Chondrocyte (in vitro differentiated cells): Measurements from ENCODE around the gene FITM2. TPM values are rescaled to one million over a fixed set of nuclear protein-coding genes. Genes with fewer than 3 reads are reported as not detected.

ENCODE experiments used
- DNase-seq: peaks from one replicate; pipeline ENCODE4 v3.0.0; 2021; ENCODE audit warnings: mixed read lengths, low spot score
- H3K27ac Mint-ChIP-seq: one replicate; pipeline ENCODE4 v1.8.0; 2021; ENCODE audit warnings: mild to moderate bottlenecking, moderate library complexity, mixed read lengths; ENCODE audit not compliant: unreplicated experiment
- H3K27me3 Mint-ChIP-seq: 2 replicates; pipeline ENCODE4 v1.8.0; 2021; ENCODE audit warnings: low read depth, mixed read lengths
- H3K36me3 Mint-ChIP-seq: 2 replicates; pipeline ENCODE4 v1.8.0; 2021; ENCODE audit warnings: low read depth, mixed read lengths
- H3K4me1 Mint-ChIP-seq: 2 replicates; pipeline ENCODE4 v1.8.0; 2021; ENCODE audit warnings: low read depth, mild to moderate bottlenecking, mixed read lengths
- H3K4me3 Mint-ChIP-seq: one replicate; pipeline ENCODE4 v1.8.0; 2021; ENCODE audit warnings: mild to moderate bottlenecking, moderate library complexity, mixed read lengths; ENCODE audit not compliant: unreplicated experiment
- H3K9me3 Mint-ChIP-seq: 2 replicates; pipeline ENCODE4 v1.8.0; 2021; ENCODE audit warnings: low read depth, mixed read lengths
- CTCF ChIP-seq: fragments of 200-600 bp; sonication (generic); IDR thresholded peaks from 2 replicates; pipeline ENCODE4 v1.5.0; 2021; ENCODE audit warnings: antibody characterized with exemption, mild to moderate bottlenecking, moderate library complexity
- long read RNA-seq: library from polyadenylated mRNA; stranded (forward); transcript quantifications from one replicate; pipeline ENCODE4 v2.0.0, GENCODE V29; 2021
- total RNA-seq: library from RNA; stranded (reverse); gene quantifications from 3 replicates; pipeline ENCODE4 v1.2.1, GENCODE V29; 2021

The FITM2 gene
- total RNA-seq, result 9.1 to 10.6 TPM (median 10.0 TPM) in 3 replicates
- long read RNA-seq, full-length matches to known transcripts, result 1 of 3 reads
- long read RNA-seq, partial matches to known transcripts, result 0 of 3 reads
- long read RNA-seq, other reads (novel, unspliced or antisense), result 2 of 3 reads

DNA sequence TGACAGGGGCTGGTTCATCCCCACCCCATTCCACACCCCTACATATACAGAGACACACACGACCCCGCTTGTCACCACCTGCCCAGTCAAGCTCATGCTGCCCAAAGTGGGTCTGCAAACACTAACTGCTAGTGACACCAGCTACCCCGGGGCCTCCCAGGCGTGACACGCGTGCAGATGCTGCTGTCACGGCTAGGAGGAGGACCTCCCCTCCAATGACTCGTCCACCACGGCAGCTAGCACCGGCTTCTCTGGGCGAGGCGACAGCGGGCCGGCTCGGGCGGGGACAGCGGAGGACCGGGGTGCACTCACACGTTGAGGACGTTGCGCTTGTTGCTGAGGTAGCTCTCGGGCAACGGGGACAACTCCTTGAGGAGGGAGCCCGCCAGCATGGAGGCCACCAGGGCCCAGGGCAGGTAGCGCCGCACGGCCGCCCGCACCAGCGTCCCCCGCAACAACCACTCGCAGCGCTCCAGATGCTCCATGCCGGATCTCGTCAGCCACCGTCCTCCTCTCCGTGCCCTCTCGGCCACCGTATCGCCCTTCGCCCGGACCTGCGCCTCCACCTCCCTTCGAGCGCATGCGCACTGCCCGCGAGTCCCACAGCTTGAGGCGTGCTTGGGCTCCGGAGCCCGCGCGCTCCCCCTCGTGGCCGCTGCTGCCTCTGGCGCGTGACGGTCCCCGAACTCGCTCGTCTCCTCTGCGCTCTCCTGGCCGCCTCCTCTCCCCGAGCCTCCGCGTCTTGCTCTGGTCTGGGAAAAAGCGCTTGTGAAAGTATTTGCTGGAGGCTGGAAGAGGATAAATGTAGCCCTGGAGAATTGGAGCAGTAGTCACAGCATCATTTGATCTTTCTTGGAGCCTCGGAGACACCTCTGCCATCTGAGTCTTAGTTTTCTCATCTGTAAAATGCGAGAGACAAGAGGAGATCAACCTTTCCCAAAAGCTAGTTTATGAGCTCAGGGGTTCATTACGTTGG is at the start of gene FITM2:
Gene FITM2, minus strand, starts transcription at position 539 of the 976 bp plus-strand sequence. Its CDS starts 54 bp downstream, at position 485.
- Mint-ChIP-seq H3K27me3 (no peaks in the 10 kb centered on the region), H3K4me3 (peak within 1 kb of the TSS; percentile 86), H3K36me3 (no peaks in the 10 kb centered on the region), H3K27ac (peak within 1 kb of the TSS; percentile 73), H3K4me1 (peaks cover 17% of the 10 kb centered on the region), H3K9me3 (no peaks in the 10 kb centered on the region)
- peak; percentile 98 for TF ChIP-seq CTCF
- DNase-seq, result peak; percentile 100

GRCh38 chr20:44360221-44360620 is 49.2 kb upstream of the FITM2 start:
- TF ChIP-seq CTCF, result no peak
- H3K36me3 Mint-ChIP-seq, result no peaks in the 10 kb centered on the region
- no peaks in the 10 kb centered on the region for H3K4me1 Mint-ChIP-seq
- DNase-seq, result no peak
- H3K4me3 Mint-ChIP-seq, result no peak overlapping the region
- H3K27me3 Mint-ChIP-seq, result peaks cover 25% of the 10 kb centered on the region
- H3K27ac Mint-ChIP-seq, result no peak overlapping the region
- H3K9me3 Mint-ChIP-seq, result no peaks in the 10 kb centered on the region

DNA sequence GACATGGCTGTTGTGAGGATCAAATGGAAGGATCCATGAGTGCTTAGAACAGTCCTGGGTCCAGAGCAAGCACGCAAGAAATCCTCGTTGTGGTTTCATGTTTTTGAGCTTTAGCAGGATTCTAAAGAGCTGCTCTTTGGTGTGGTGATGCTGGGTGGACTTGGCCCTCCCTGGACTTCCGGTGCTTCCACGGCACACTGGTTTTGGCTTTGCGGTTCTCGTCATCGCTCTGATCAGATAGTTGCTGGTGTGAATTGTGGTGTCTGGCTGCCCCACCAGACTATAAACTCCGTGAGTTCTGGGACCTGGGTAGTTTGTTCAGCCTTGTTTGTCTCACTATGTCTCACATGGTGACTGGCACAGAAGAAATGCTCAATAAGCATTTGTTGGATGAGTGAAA is 47.8 kb upstream of the FITM2 start:
- Mint-ChIP-seq H3K27me3 (peaks cover 26% of the 10 kb centered on the region), H3K4me1 (no peaks in the 10 kb centered on the region), H3K4me3 (no peak overlapping the region), H3K9me3 (no peaks in the 10 kb centered on the region), H3K27ac (no peak overlapping the region), H3K36me3 (no peaks in the 10 kb centered on the region)
- TF ChIP-seq CTCF, result no peak
- no peak for DNase-seq

GRCh38 chr20:44357555-44358125 is 46.6 kb upstream of the FITM2 start:
- H3K27ac Mint-ChIP-seq, result no peak overlapping the region
- H3K4me3 Mint-ChIP-seq, result no peak overlapping the region
- DNase-seq, result no peak

More at GRCh38 chr20:44357555-44358125, 46.6 kb upstream of the FITM2 start:
- Mint-ChIP-seq H3K4me1 (no peaks in the 10 kb centered on the region), H3K27me3 (peaks cover 26% of the 10 kb centered on the region), H3K36me3 (no peaks in the 10 kb centered on the region), H3K9me3 (no peaks in the 10 kb centered on the region)
- no peak for TF ChIP-seq CTCF
